WERI-Rb-1 (cell line): Measurements from ENCODE around the gene MISP3.

Experiments used
- DNase-seq: peaks from one replicate; pipeline ENCODE4 v3.0.0-alpha.2; 2020
- H3K27ac ChIP-seq: fragments of 250-450 bp; sonication (Bioruptor Pico); 2 replicates; pipeline ENCODE4 v1.5.1; 2020; ENCODE audit warnings: mild to moderate bottlenecking, moderate library complexity
- H3K27me3 ChIP-seq: fragments of 250-450 bp; sonication (Bioruptor Pico); 2 replicates; pipeline ENCODE4 v1.5.1; 2021; ENCODE audit warnings: mild to moderate bottlenecking, low read depth, moderate library complexity; ENCODE audit not compliant: insufficient read depth, severe bottlenecking
- H3K36me3 ChIP-seq: fragments of 250-450 bp; sonication (Bioruptor Pico); 2 replicates; pipeline ENCODE4 v1.5.1; 2020; ENCODE audit warnings: mild to moderate bottlenecking, moderate library complexity
- H3K4me3 ChIP-seq: 2 replicates; pipeline ENCODE4 v1.5.1; 2011; ENCODE audit warnings: low read depth, mild to moderate bottlenecking, control low read depth, low read length
- H3K9me3 ChIP-seq: fragments of 250-450 bp; sonication (Bioruptor Pico); 2 replicates; pipeline ENCODE4 v1.5.1; 2021; ENCODE audit warnings: mild to moderate bottlenecking, moderate library complexity; ENCODE audit not compliant: severe bottlenecking
- TF ChIP-seq, protein P1 (sequence below): IDR thresholded peaks from 2 replicates; pipeline ENCODE4 v1.5.1; 2011; ENCODE audit warnings: low read depth, mild to moderate bottlenecking, control low read depth, inconsistent platforms, low read length

Gene MISP3

DNA sequence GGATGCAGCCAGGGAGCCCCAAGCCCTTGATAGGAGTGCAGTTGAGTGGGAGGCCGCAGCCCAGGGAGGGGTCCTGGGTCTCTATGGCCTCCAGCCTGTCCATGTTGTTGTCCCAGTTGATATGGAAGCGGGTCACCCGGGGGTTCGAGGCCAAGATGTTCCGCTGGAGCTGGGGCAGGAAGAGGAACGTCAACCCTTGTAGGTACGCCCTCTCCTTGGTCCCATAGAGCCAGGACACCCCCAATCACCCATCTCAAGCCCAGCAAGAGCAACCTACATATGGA is 47.9 kb downstream of the MISP3 start:
- TF ChIP-seq, protein P1, sequence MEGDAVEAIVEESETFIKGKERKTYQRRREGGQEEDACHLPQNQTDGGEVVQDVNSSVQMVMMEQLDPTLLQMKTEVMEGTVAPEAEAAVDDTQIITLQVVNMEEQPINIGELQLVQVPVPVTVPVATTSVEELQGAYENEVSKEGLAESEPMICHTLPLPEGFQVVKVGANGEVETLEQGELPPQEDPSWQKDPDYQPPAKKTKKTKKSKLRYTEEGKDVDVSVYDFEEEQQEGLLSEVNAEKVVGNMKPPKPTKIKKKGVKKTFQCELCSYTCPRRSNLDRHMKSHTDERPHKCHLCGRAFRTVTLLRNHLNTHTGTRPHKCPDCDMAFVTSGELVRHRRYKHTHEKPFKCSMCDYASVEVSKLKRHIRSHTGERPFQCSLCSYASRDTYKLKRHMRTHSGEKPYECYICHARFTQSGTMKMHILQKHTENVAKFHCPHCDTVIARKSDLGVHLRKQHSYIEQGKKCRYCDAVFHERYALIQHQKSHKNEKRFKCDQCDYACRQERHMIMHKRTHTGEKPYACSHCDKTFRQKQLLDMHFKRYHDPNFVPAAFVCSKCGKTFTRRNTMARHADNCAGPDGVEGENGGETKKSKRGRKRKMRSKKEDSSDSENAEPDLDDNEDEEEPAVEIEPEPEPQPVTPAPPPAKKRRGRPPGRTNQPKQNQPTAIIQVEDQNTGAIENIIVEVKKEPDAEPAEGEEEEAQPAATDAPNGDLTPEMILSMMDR, result no peak
- no peak for DNase-seq
- H3K36me3 ChIP-seq, result peaks cover 42% of the 10 kb centered on the region

DNA sequence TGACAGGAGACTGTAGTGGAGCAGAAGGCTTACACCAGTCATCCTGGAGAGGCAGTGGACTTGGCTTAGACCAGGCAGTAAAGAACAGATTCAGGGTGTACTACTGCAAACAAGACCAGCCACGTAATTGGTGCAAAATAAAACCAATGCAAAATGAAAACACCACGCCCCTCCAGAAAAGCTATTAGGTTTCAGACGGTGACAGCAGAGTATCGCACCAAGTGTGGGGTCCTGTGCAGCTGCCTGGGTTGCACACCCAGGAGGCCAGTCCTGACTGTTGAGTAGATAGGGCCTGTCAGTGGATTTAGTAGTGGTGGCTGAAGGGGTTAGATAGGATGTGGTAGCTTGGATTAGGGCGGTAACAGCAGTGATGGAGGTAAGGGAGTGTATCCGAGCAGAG is 50.3 kb downstream of the MISP3 start:
- Histone ChIP-seq H3K9me3 (no peaks in the 10 kb centered on the region), H3K4me3 (no peak overlapping the region), H3K27me3 (no peaks in the 10 kb centered on the region), H3K27ac (no peak overlapping the region), H3K36me3 (peaks cover 48% of the 10 kb centered on the region)
- no peak for DNase-seq
- TF ChIP-seq, protein P1, result no peak

More for the DNA sequence above, 47.9 kb downstream of the MISP3 start:
- Histone ChIP-seq H3K9me3 (no peaks in the 10 kb centered on the region), H3K27me3 (no peaks in the 10 kb centered on the region), H3K27ac (no peak overlapping the region), H3K4me3 (no peak overlapping the region)
